ENCODE results near the gene UTP25. TPM values are rescaled to one million over a fixed set of nuclear protein-coding genes. Genes with fewer than 3 reads are reported as not detected.

The UTP25 gene
- total RNA-seq, 2 donors from 2014 or later: 4.3 to 6.0 TPM

GRCh38 chr1:209881619-209882018, 53.8 kb downstream of the UTP25 start:
- Histone ChIP-seq H3K36me3 (ENCODE audit: control insufficient read depth, insufficient read depth, low read length) (no peaks in the 10 kb centered on the region), H3K4me3 (ENCODE audit: low read length) (no peak overlapping the region), H3K4me1 (ENCODE audit: control insufficient read depth, insufficient read depth, low read length) (no peaks in the 10 kb centered on the region), H3K27ac (ENCODE audit: low read depth, low read length) (no peak overlapping the region), H3K27me3 (ENCODE audit: control insufficient read depth, insufficient read depth, low read length, poor library complexity, severe bottlenecking) (no peaks in the 10 kb centered on the region), H3K9me3 (ENCODE audit: control insufficient read depth, low read length) (no peaks in the 10 kb centered on the region), H3K9ac (ENCODE audit: extremely low read depth, low read length, poor library complexity, severe bottlenecking) (no peak overlapping the region)
- H3K27me3 Mint-ChIP-seq (ENCODE audit: insufficient read depth): peaks cover 12% of the 10 kb centered on the region
- no peak overlapping the region for H3K27ac Mint-ChIP-seq
- H3K4me1 Mint-ChIP-seq: peaks cover 1% of the 10 kb centered on the region
- H3K9me3 Mint-ChIP-seq: no peaks in the 10 kb centered on the region
- 94 to 96% methylated on average over 5 of the region's 5 CpGs for WGBS, 2 experiments (ENCODE audit: insufficient coverage in 1 of 2, insufficient read length in 1 of 2)
- no peak for DNase-seq
- no peak for TF ChIP-seq CTCF (conservative IDR thresholded peaks at IDR 0.05)
- no peaks in the 10 kb centered on the region for H3K36me3 Mint-ChIP-seq (ENCODE audit: low read depth)
- no peak overlapping the region for H3K4me3 Mint-ChIP-seq

- Mint-ChIP-seq H3K36me3 (ENCODE audit: low read depth) (no peaks in the 10 kb centered on the region), H3K4me3 (no peak overlapping the region), H3K9me3 (no peaks in the 10 kb centered on the region), H3K4me1 (peaks cover 1% of the 10 kb centered on the region), H3K27me3 (ENCODE audit: insufficient read depth) (peaks cover 15% of the 10 kb centered on the region), H3K27ac (no peak overlapping the region)
- no peak overlapping the region for H3K27ac ChIP-seq (ENCODE audit: low read depth, low read length)
- no peaks in the 10 kb centered on the region for H3K9me3 ChIP-seq (ENCODE audit: control insufficient read depth, low read length)
- no peaks in the 10 kb centered on the region for H3K4me1 ChIP-seq (ENCODE audit: control insufficient read depth, insufficient read depth, low read length)
- no peak overlapping the region for H3K4me3 ChIP-seq (ENCODE audit: low read length)
- DNase-seq: no peak
- H3K9ac ChIP-seq (ENCODE audit: extremely low read depth, low read length, poor library complexity, severe bottlenecking): no peak overlapping the region
- TF ChIP-seq CTCF (conservative IDR thresholded peaks at IDR 0.05): no peak
- H3K27me3 ChIP-seq (ENCODE audit: control insufficient read depth, insufficient read depth, low read length, poor library complexity, severe bottlenecking): no peaks in the 10 kb centered on the region
- no peaks in the 10 kb centered on the region for H3K36me3 ChIP-seq (ENCODE audit: control insufficient read depth, insufficient read depth, low read length)
- WGBS, 2 experiments (ENCODE audit: insufficient coverage in 1 of 2, insufficient read length in 1 of 2): 88 to 94% methylated on average over 2 to 3 of the region's 3 CpGs
Measured at GRCh38 chr1:209882286-209882685, 54.5 kb downstream of the UTP25 start.

GRCh38 chr1:209882942-209883340, 55.2 kb downstream of the UTP25 start:
- H3K36me3 Mint-ChIP-seq (ENCODE audit: low read depth): no peaks in the 10 kb centered on the region
- H3K36me3 ChIP-seq (ENCODE audit: control insufficient read depth, insufficient read depth, low read length): no peaks in the 10 kb centered on the region
- no peak for TF ChIP-seq CTCF (conservative IDR thresholded peaks at IDR 0.05)
- H3K4me1 Mint-ChIP-seq: peaks cover 1% of the 10 kb centered on the region
- H3K27ac Mint-ChIP-seq: no peak overlapping the region
- no peaks in the 10 kb centered on the region for H3K27me3 ChIP-seq (ENCODE audit: control insufficient read depth, insufficient read depth, low read length, poor library complexity, severe bottlenecking)
- no peaks in the 10 kb centered on the region for H3K4me1 ChIP-seq (ENCODE audit: control insufficient read depth, insufficient read depth, low read length)
- no peak overlapping the region for H3K4me3 ChIP-seq (ENCODE audit: low read length)
- WGBS, 2 experiments (ENCODE audit: insufficient coverage in 1 of 2, insufficient read length in 1 of 2): 91% methylated on average over 2 of the region's 2 CpGs; no CpG with 5 or more reads in 1 of the 2 experiments
- H3K9me3 Mint-ChIP-seq: no peaks in the 10 kb centered on the region
- DNase-seq: no peak
- H3K4me3 Mint-ChIP-seq: no peak overlapping the region
- no peak overlapping the region for H3K9ac ChIP-seq (ENCODE audit: extremely low read depth, low read length, poor library complexity, severe bottlenecking)
- H3K27me3 Mint-ChIP-seq (ENCODE audit: insufficient read depth): peaks cover 13% of the 10 kb centered on the region
- H3K9me3 ChIP-seq (ENCODE audit: control insufficient read depth, low read length): no peaks in the 10 kb centered on the region
- H3K27ac ChIP-seq (ENCODE audit: low read depth, low read length): no peak overlapping the region

All from endodermal cell (in vitro differentiated cells).